ENCODE results near the gene KIF2A.
A peak's percentile ranks its signal among the peaks of the same experiment; 100 is the strongest.

DNA sequence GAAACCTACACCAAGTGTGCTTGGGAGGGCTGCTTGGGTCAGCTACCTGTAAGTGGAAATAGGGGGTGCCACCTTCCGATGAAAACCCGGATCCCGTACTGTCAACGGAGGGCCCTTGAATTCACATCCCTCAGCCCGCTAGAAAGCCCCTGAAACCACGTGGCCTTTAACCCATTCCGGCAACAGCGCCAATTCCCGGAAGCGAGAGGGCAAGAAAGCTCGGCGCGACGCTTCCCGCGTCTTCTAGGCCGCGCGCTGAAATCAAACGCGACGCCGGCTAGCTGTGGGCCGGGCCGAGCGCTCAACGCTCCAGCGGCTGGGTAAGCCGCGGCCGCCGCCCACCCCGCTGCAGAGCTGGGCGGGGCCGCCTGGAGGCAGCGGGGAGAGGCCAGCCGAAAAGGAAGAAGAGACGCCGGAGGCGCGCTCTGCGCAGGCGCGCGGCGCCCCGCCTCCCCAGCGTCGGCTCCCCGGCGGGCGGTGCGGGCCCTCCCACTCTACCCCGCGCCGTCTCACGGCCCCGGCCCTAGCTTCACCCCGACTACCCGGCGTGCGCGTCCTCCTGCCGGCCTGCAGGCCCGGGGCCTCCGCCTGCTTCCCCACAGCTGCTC, at the start of gene KIF2A:
- TF ChIP-seq SP1 (IDR thresholded peaks at IDR 0.05) (no peak), FOXA1 (IDR thresholded peaks at IDR 0.05) (no peak), JUND (IDR thresholded peaks at IDR 0.05) (no peak), GABPA (IDR thresholded peaks at IDR 0.05 in 1 of 2, conservative IDR thresholded peaks at IDR 0.05 in 1 of 2) (no peak), EGR1 (IDR thresholded peaks at IDR 0.05; ENCODE audit: low read depth in 2 of 2) (no peak)
- TF ChIP-seq, protein P1, sequence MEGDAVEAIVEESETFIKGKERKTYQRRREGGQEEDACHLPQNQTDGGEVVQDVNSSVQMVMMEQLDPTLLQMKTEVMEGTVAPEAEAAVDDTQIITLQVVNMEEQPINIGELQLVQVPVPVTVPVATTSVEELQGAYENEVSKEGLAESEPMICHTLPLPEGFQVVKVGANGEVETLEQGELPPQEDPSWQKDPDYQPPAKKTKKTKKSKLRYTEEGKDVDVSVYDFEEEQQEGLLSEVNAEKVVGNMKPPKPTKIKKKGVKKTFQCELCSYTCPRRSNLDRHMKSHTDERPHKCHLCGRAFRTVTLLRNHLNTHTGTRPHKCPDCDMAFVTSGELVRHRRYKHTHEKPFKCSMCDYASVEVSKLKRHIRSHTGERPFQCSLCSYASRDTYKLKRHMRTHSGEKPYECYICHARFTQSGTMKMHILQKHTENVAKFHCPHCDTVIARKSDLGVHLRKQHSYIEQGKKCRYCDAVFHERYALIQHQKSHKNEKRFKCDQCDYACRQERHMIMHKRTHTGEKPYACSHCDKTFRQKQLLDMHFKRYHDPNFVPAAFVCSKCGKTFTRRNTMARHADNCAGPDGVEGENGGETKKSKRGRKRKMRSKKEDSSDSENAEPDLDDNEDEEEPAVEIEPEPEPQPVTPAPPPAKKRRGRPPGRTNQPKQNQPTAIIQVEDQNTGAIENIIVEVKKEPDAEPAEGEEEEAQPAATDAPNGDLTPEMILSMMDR (IDR thresholded peaks at IDR 0.05; ENCODE audit: low read depth, low read length, missing input control) = peak; percentile 25
- TF ChIP-seq, protein P2, sequence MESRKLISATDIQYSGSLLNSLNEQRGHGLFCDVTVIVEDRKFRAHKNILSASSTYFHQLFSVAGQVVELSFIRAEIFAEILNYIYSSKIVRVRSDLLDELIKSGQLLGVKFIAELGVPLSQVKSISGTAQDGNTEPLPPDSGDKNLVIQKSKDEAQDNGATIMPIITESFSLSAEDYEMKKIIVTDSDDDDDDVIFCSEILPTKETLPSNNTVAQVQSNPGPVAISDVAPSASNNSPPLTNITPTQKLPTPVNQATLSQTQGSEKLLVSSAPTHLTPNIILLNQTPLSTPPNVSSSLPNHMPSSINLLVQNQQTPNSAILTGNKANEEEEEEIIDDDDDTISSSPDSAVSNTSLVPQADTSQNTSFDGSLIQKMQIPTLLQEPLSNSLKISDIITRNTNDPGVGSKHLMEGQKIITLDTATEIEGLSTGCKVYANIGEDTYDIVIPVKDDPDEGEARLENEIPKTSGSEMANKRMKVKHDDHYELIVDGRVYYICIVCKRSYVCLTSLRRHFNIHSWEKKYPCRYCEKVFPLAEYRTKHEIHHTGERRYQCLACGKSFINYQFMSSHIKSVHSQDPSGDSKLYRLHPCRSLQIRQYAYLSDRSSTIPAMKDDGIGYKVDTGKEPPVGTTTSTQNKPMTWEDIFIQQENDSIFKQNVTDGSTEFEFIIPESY (IDR thresholded peaks at IDR 0.05) = no peak
- TF ChIP-seq, protein P3, sequence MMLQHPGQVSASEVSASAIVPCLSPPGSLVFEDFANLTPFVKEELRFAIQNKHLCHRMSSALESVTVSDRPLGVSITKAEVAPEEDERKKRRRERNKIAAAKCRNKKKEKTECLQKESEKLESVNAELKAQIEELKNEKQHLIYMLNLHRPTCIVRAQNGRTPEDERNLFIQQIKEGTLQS (IDR thresholded peaks at IDR 0.05) = no peak

All from liver (tissue), 3 donors.